H9 (cell line): ENCODE measurements around the gene HLA-G. TPM values are rescaled to one million over a fixed set of nuclear protein-coding genes. Genes with fewer than 3 reads are reported as not detected.

Experiments used
- DNase-seq: peaks from one replicate; pipeline ENCODE4 v3.0.0-alpha.2; 2017
- H2AFZ ChIP-seq: one replicate; pipeline ENCODE4 v1.6.1; 2013; ENCODE audit warnings: mild to moderate bottlenecking, low read length, control low read depth, moderate library complexity
- H2AK5ac ChIP-seq: 2 replicates; pipeline ENCODE4 v1.6.1; 2013; ENCODE audit warnings: low read length, control low read depth, mixed read lengths; ENCODE audit not compliant: insufficient read length
- H2BK120ac ChIP-seq: one replicate; pipeline ENCODE4 v1.6.1; 2013; ENCODE audit warnings: low read depth, mild to moderate bottlenecking, low read length, control low read depth, inconsistent platforms; ENCODE audit not compliant: poor library complexity, severe bottlenecking
- H2BK12ac ChIP-seq: 2 replicates; pipeline ENCODE4 v1.6.1; 2013; ENCODE audit warnings: low read length, control low read depth, mixed read lengths, low read depth; ENCODE audit not compliant: insufficient read length
- H2BK15ac ChIP-seq: 2 replicates; pipeline ENCODE4 v1.6.1; 2013; ENCODE audit warnings: low read depth, low read length, control low read depth
- H2BK20ac ChIP-seq: one replicate; pipeline ENCODE4 v1.6.1; 2013; ENCODE audit warnings: low read depth, mild to moderate bottlenecking, low read length, control low read depth, inconsistent platforms; ENCODE audit not compliant: poor library complexity, severe bottlenecking
- H2BK5ac ChIP-seq: 2 replicates; pipeline ENCODE4 v1.6.1; 2013; ENCODE audit warnings: low read length, control low read depth, mixed read lengths; ENCODE audit not compliant: insufficient read length
- H3K14ac ChIP-seq: 2 replicates; pipeline ENCODE4 v1.6.1; 2013; ENCODE audit warnings: low read length, control low read depth; ENCODE audit not compliant: insufficient read depth
- H3K18ac ChIP-seq: 2 replicates; pipeline ENCODE4 v1.6.1; 2013; ENCODE audit warnings: low read depth, mild to moderate bottlenecking, mixed read lengths, low read length, control low read depth; ENCODE audit not compliant: insufficient read length
- H3K23ac ChIP-seq: 2 replicates; pipeline ENCODE4 v1.6.1; 2013; ENCODE audit warnings: low read length, control low read depth, mixed read lengths, low read depth; ENCODE audit not compliant: insufficient read length
- H3K23me2 ChIP-seq: 2 replicates; pipeline ENCODE4 v1.6.1; 2013; ENCODE audit warnings: low read depth, mild to moderate bottlenecking, mixed read lengths, low read length, control low read depth; ENCODE audit not compliant: insufficient read length, poor library complexity, severe bottlenecking
- H3K27ac ChIP-seq: 2 replicates; pipeline ENCODE4 v1.5.1; 2013; ENCODE audit warnings: low read length, control low read depth, mixed read lengths, low read depth; ENCODE audit not compliant: insufficient read length
- H3K27me3 ChIP-seq: 2 replicates; pipeline ENCODE4 v1.6.1; 2013; ENCODE audit warnings: low read length, control low read depth, inconsistent platforms; ENCODE audit not compliant: insufficient read depth
- H3K4ac ChIP-seq: 2 replicates; pipeline ENCODE4 v1.6.1; 2013; ENCODE audit warnings: low read depth, mild to moderate bottlenecking, control low read depth, inconsistent platforms, low read length, moderate library complexity
- H3K4me1 ChIP-seq: 2 replicates; pipeline ENCODE4 v1.6.1; 2013; ENCODE audit warnings: low read length, control low read depth, inconsistent platforms; ENCODE audit not compliant: insufficient read depth
- H3K4me2 ChIP-seq: 2 replicates; pipeline ENCODE4 v1.6.1; 2013; ENCODE audit warnings: low read length, control low read depth, mixed read lengths; ENCODE audit not compliant: insufficient read length, insufficient read depth
- H3K56ac ChIP-seq: 2 replicates; pipeline ENCODE4 v1.6.1; 2013; ENCODE audit warnings: low read depth, mild to moderate bottlenecking, mixed read lengths, low read length, control low read depth; ENCODE audit not compliant: insufficient read length
- H3K79me1 ChIP-seq: 2 replicates; pipeline ENCODE4 v1.6.1; 2013; ENCODE audit warnings: low read depth, mild to moderate bottlenecking, moderate library complexity, low read length, control low read depth, inconsistent platforms; ENCODE audit not compliant: insufficient read depth, poor library complexity, severe bottlenecking
- H3K79me2 ChIP-seq: 2 replicates; pipeline ENCODE4 v1.6.1; 2013; ENCODE audit warnings: low read length, control low read depth, inconsistent platforms; ENCODE audit not compliant: insufficient read depth
- H3K9ac ChIP-seq: 2 replicates; pipeline ENCODE4 v1.6.1; 2013; ENCODE audit warnings: low read length, control low read depth, mixed read lengths; ENCODE audit not compliant: insufficient read length; ENCODE audit errors: extremely low read depth
- H3K9me3 ChIP-seq: one replicate; pipeline ENCODE4 v1.6.1; 2013; ENCODE audit warnings: low read depth, low read length, inconsistent platforms; ENCODE audit not compliant: control insufficient read depth
- H3T11ph ChIP-seq: one replicate; pipeline ENCODE4 v1.6.1; 2013; ENCODE audit warnings: mild to moderate bottlenecking, low read length, control low read depth, inconsistent platforms
- H4K20me1 ChIP-seq: one replicate; pipeline ENCODE4 v1.6.1; 2013; ENCODE audit not compliant: control insufficient read depth, insufficient read length, insufficient read depth
- H4K5ac ChIP-seq: 2 replicates; pipeline ENCODE4 v1.6.1; 2013; ENCODE audit warnings: low read depth, mild to moderate bottlenecking, mixed read lengths, low read length, control low read depth; ENCODE audit not compliant: insufficient read length
- H4K8ac ChIP-seq: replicated peaks from 2 replicates; pipeline ENCODE4 v1.6.1; 2013; ENCODE audit warnings: low read length, control low read depth, mixed read lengths, low read depth; ENCODE audit not compliant: insufficient read length
- H4K91ac ChIP-seq: 2 replicates; pipeline ENCODE4 v1.6.1; 2013; ENCODE audit warnings: low read depth, mild to moderate bottlenecking, moderate library complexity, mixed read lengths, low read length, control low read depth; ENCODE audit not compliant: insufficient read length
- H3K27ac Mint-ChIP-seq, 3 experiments: 2 replicates in 2 of 3; 3 replicates in 1 of 3; pipeline ENCODE4 v1.8.0; 2020 to 2021; ENCODE audit warnings: mixed read lengths in 3 of 3, mild to moderate bottlenecking in 1 of 3, moderate library complexity in 1 of 3
- H3K27me3 Mint-ChIP-seq: 2 replicates; pipeline ENCODE4 v1.8.0; 2021; ENCODE audit warnings: low read depth, mild to moderate bottlenecking, moderate library complexity, mixed read lengths
- H3K36me3 Mint-ChIP-seq, 3 experiments: 2 replicates in 2 of 3; 3 replicates in 1 of 3; pipeline ENCODE4 v1.8.0; 2020 to 2021; ENCODE audit warnings: low read depth in 3 of 3, mixed read lengths in 3 of 3; ENCODE audit not compliant: insufficient read depth in 1 of 3
- H3K4me1 Mint-ChIP-seq, 2 experiments: 2 replicates each; pipeline ENCODE4 v1.8.0; 2020; ENCODE audit warnings: mixed read lengths in 2 of 2
- H3K4me3 Mint-ChIP-seq, 2 experiments: 2 replicates in 1 of 2; 3 replicates in 1 of 2; pipeline ENCODE4 v1.8.0; 2020 to 2021; ENCODE audit warnings: mild to moderate bottlenecking in 2 of 2, mixed read lengths in 2 of 2, moderate library complexity in 1 of 2
- H3K9me3 Mint-ChIP-seq, 2 experiments: 2 replicates in 1 of 2; 3 replicates in 1 of 2; pipeline ENCODE4 v1.8.0; 2020; ENCODE audit warnings: mild to moderate bottlenecking in 2 of 2, mixed read lengths in 2 of 2, moderate library complexity in 1 of 2
- CTCF ChIP-seq: fragments of 200-600 bp; sonication (generic); conservative IDR thresholded peaks from 3 replicates; pipeline ENCODE4 v1.8.0; 2021; ENCODE audit warnings: antibody characterized with exemption, mild to moderate bottlenecking
- WGBS: extraction: QIAGEN DNeasy Blood & Tissue Kit; methylation state at CpG from one replicate; pipeline ENCODE4 v1.1.7; 2013; ENCODE audit warnings: missing lambda C conversion rate, low lambda C conversion rate, mixed read lengths; ENCODE audit not compliant: insufficient read length; ENCODE audit errors: extremely low coverage; 5-methylcytosine and 5-hydroxymethylcytosine counted together
- total RNA-seq: library from RNA; stranded (reverse); gene quantifications from 2 replicates; pipeline ENCODE4 v1.2.1, GENCODE V29; 2021

HLA-G gene
- total RNA-seq, 1 experiment from 2014 or later, result 2.7 TPM

GRCh38 chr6:29851190-29851589 lies 23.6 kb downstream of the HLA-G start:
- Histone ChIP-seq H3T11ph (no peak overlapping the region), H2BK5ac (no peak overlapping the region), H2BK120ac (no peak overlapping the region), H3K23ac (no peak overlapping the region), H4K5ac (no peak overlapping the region), H3K4ac (no peak overlapping the region), H3K4me2 (no peak overlapping the region), H3K14ac (no peak overlapping the region), H2AFZ (no peak overlapping the region), H3K23me2 (no peaks in the 10 kb centered on the region), H2BK12ac (no peak overlapping the region), H4K8ac (no peak overlapping the region), H2BK15ac (no peak overlapping the region), H2AK5ac (no peak overlapping the region), H3K4me1 (peaks cover 4% of the 10 kb centered on the region; the same call in 1 of the 2 replicates), H4K20me1 (no peaks in the 10 kb centered on the region), H3K18ac (no peak overlapping the region), H3K9me3 (no peaks in the 10 kb centered on the region), H2BK20ac (no peak overlapping the region), H3K79me2 (no peaks in the 10 kb centered on the region), H3K9ac (no peak overlapping the region), H3K56ac (no peak overlapping the region), H3K27ac (no peak overlapping the region), H3K27me3 (no peaks in the 10 kb centered on the region), H3K79me1 (no peaks in the 10 kb centered on the region), H4K91ac (no peak overlapping the region)
- H3K4me1 Mint-ChIP-seq, result 0 out of 4 replicates have a peak, but pooled peaks cover 0 to 2% of the 10 kb centered on the region in 2 experiments
- H3K9me3 Mint-ChIP-seq, result no peaks in the 10 kb centered on the region; a peak in 1 of 5 replicates
- no CpG with 5 or more reads among the region's 3 CpGs for WGBS
- no peak overlapping the region for H3K4me3 Mint-ChIP-seq
- H3K36me3 Mint-ChIP-seq, result no peaks in the 10 kb centered on the region
- no peak for DNase-seq
- no peak overlapping the region for H3K27ac Mint-ChIP-seq
- H3K27me3 Mint-ChIP-seq, result peaks cover 9% of the 10 kb centered on the region
- TF ChIP-seq CTCF, result no peak
